Testis (tissue), 3 donors: Measurements from ENCODE around the gene EBF4. TPM values are rescaled to one million over a fixed set of nuclear protein-coding genes. Genes with fewer than 3 reads are reported as not detected.

Experiments
- DNase-seq: peaks from one replicate; pipeline ENCODE4 v3.0.0-alpha.2; 2019
- H3K27ac ChIP-seq, 2 donors: fragments of 200-600 bp; sonication (generic); one replicate each; pipeline ENCODE4 v1.5.1; 2019
- H3K27me3 ChIP-seq: fragments of 200-600 bp; sonication (generic); one replicate; pipeline ENCODE4 v1.5.1; 2019
- H3K36me3 ChIP-seq: fragments of 200-600 bp; sonication (generic); one replicate; pipeline ENCODE4 v1.5.1; 2017; ENCODE audit warnings: low read depth; ENCODE audit errors: missing control alignments
- H3K4me1 ChIP-seq: fragments of 200-600 bp; sonication (generic); one replicate; pipeline ENCODE4 v1.5.1; 2019
- H3K4me3 ChIP-seq, 2 donors: fragments of 200-600 bp; sonication (generic); one replicate each; pipeline ENCODE4 v1.5.1; 2017 to 2019
- H3K9me3 ChIP-seq: fragments of 200-600 bp; sonication (generic); one replicate; pipeline ENCODE4 v1.5.1; 2017
- POLR2A ChIP-seq: fragments of 450-650 bp; IDR thresholded peaks from one replicate; pipeline ENCODE4 v1.6.1; 2017; ENCODE audit warnings: antibody characterized with exemption, mild to moderate bottlenecking, moderate library complexity
- WGBS, 2 donors: methylation state at CpG; one replicate each; pipeline ENCODE4 v1.1.5; 2018; 5-methylcytosine and 5-hydroxymethylcytosine counted together
- intact Hi-C: fragments of 100-400 bp; cut with DNase I; formaldehyde crosslinking; loops from one replicate; pipeline ENCODE4 v1.15.1; 2023; ENCODE audit warnings: low total_unique reads
- polyA plus RNA-seq: library from polyadenylated mRNA; stranded (reverse); fragments of 350-450 nt; fragmentation: Illumina TruSeq; extraction: RNeasy Lipid Tissue Mini Kit (QIAGEN cat#74804); gene quantifications from one replicate; pipeline ENCODE4 v1.2.3, GENCODE V29; 2014; ENCODE audit warnings: low read depth, low replicate concordance; ENCODE audit not compliant: insufficient read depth
- total RNA-seq, 2 donors: library from RNA; depleted of rRNA; stranded (reverse); fragments of >200 nt; gene quantifications; one replicate each; pipeline ENCODE4 v1.2.3, GENCODE V29; 2016
- TF ChIP-seq, protein P1 (sequence below), 3 experiments: fragments of 450-650 bp in 2 of 3; fragments of 200-600 bp in 1 of 3; sonication (generic) in 1 of 3; IDR thresholded peaks; one replicate each; pipeline ENCODE4 v1.5.1; 2016 to 2019; ENCODE audit warnings: antibody characterized with exemption in 3 of 3, mild to moderate bottlenecking in 2 of 3, moderate library complexity in 1 of 3

EBF4 gene
- total and polyA plus RNA-seq, 3 donors from 2014 or later: 6.1 to 14.2 (median 7.4) TPM

DNA sequence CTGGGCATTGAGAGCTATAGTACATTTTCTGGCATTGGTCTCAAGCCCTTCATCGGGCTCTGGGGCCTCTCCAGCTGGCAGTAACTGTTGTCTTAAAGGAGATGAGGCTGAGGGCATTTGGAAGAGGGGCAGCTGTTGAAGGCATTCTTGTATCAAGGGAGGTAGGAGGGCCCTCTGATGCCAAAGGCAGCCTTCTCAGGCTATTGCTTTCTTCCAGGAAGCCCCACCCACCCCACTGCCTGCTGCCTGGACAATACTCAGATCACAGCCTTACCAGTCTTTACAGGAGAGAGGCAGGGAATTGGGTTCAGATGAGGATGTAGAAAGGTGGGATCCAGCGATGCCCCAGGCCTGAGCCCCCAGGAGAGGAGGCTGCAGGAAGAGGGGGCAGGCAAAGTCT lies 61.8 kb downstream of the EBF4 start:
- peaks cover 7% of the 10 kb centered on the region for H3K4me1 ChIP-seq
- H3K27ac ChIP-seq: no peak overlapping the region
- DNase-seq: no peak
- intact Hi-C loops: no loop called here
- H3K9me3 ChIP-seq: no peaks in the 10 kb centered on the region
- no peak overlapping the region for H3K4me3 ChIP-seq
- TF ChIP-seq POLR2A: no peak
- TF ChIP-seq, protein P1, sequence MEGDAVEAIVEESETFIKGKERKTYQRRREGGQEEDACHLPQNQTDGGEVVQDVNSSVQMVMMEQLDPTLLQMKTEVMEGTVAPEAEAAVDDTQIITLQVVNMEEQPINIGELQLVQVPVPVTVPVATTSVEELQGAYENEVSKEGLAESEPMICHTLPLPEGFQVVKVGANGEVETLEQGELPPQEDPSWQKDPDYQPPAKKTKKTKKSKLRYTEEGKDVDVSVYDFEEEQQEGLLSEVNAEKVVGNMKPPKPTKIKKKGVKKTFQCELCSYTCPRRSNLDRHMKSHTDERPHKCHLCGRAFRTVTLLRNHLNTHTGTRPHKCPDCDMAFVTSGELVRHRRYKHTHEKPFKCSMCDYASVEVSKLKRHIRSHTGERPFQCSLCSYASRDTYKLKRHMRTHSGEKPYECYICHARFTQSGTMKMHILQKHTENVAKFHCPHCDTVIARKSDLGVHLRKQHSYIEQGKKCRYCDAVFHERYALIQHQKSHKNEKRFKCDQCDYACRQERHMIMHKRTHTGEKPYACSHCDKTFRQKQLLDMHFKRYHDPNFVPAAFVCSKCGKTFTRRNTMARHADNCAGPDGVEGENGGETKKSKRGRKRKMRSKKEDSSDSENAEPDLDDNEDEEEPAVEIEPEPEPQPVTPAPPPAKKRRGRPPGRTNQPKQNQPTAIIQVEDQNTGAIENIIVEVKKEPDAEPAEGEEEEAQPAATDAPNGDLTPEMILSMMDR (IDR thresholded peaks at IDR 0.05): no peak
- 83 to 100% methylated on average over 1 to 2 of the region's 2 CpGs for WGBS, 2 donors
- H3K36me3 ChIP-seq: no peaks in the 10 kb centered on the region
- no peaks in the 10 kb centered on the region for H3K27me3 ChIP-seq

DNA sequence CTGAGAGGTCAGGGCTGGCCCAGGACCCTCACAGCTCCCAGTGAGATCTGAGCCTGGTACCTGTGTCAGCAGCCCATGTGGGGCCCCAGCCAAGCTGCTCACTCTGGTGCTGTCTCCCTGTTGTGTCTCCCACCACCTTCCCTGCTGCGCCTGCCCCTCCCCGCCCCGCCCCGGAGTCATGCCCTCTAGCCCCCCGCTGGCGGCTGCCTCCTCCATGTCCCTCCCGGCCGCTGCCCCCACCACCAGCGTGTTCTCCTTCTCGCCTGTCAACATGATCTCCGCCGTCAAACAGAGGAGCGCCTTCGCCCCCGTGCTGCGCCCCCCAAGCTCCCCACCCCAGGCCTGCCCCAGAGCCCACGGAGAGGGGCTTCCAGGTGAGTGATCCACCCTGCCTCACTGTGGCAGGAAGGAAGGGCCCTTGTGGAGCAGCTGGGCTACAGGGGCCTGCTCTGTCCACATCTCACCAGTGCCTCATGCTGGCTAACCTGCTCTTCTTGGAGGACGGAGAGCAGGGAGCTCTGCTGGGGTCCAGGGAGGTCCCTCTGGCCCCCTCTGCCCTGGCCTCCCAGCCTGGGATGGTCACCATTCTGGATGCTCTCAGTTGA lies 63.0 kb downstream of the EBF4 start:
- DNase-seq: no peak
- no peak overlapping the region for H3K4me3 ChIP-seq
- peaks cover 7% of the 10 kb centered on the region for H3K4me1 ChIP-seq
- no peaks in the 10 kb centered on the region for H3K27me3 ChIP-seq
- no peaks in the 10 kb centered on the region for H3K9me3 ChIP-seq
- intact Hi-C loops: no loop called here
- TF ChIP-seq POLR2A: no peak
- TF ChIP-seq, protein P1 (IDR thresholded peaks at IDR 0.05): no peak
- no peak overlapping the region for H3K27ac ChIP-seq
- no peaks in the 10 kb centered on the region for H3K36me3 ChIP-seq
- 87 to 93% methylated on average over 3 to 15 of the region's 18 CpGs for WGBS, 2 donors

DNA sequence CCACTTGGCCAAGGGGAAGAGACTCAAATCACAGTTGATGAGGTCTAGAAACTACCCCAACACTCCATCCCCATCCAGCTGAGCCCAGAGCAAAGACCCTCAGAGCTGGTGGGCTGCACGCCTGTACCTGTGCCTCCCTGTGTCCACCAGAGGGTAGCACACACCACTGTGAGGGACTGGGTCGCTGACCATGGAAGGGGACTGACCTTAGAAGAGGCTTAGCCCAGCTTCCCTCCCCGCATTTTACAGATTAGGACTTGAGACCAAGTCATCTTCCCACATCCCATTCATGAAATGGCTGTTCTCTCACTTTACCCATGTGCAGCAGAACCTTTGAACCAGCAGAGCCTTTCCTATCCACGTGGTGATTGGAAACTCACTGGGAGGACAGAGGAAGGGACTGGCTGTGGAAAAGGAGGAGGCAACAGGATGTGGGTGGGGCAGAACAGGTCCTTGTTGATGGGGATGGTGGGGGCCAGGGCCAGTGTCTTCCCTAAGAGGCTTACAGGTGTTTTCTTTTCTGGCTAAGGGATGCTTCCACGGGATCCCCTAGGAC lies 63.6 kb downstream of the EBF4 start:
- WGBS, 2 donors: 61 to 71% methylated on average over 4 to 5 of the region's 5 CpGs
- no peaks in the 10 kb centered on the region for H3K36me3 ChIP-seq
- H3K4me1 ChIP-seq: peaks cover 7% of the 10 kb centered on the region
- no peak overlapping the region for H3K4me3 ChIP-seq
- H3K9me3 ChIP-seq: no peaks in the 10 kb centered on the region
- no peak overlapping the region for H3K27ac ChIP-seq
- DNase-seq: peak; percentile 41
- TF ChIP-seq, protein P1 (IDR thresholded peaks at IDR 0.05): peak; percentile 11 to 40 (median 31)
- no peak for TF ChIP-seq POLR2A
- no peaks in the 10 kb centered on the region for H3K27me3 ChIP-seq
- intact Hi-C loops: no loop called here

DNA sequence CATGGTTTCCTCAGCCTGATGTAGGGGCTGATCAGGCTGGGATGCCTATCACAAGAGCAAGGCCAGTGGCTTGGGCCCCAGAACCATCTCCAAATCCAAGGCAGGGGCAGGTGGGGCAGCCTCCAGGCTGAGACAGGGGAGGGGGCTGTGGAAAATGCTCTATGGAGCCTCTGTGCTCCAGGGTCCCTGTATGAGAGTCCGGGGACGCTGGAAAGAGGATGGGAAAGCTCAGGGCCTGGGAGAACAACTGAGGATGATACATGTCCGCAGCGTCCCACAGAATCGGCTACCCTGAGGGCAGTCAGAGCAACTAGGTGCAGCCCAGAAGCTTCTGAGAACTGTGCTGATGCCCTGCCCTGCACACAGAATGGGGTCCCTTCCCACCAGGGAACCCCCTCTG lies 64.4 kb downstream of the EBF4 start:
- WGBS, 2 donors: 90 to 98% methylated on average over 5 of the region's 5 CpGs
- no peak for DNase-seq
- Histone ChIP-seq H3K4me3 (no peak overlapping the region), H3K36me3 (no peaks in the 10 kb centered on the region), H3K27me3 (no peaks in the 10 kb centered on the region), H3K27ac (no peak overlapping the region), H3K4me1 (peaks cover 7% of the 10 kb centered on the region), H3K9me3 (no peaks in the 10 kb centered on the region)
- TF ChIP-seq, protein P1 (IDR thresholded peaks at IDR 0.05): no peak
- no peak for TF ChIP-seq POLR2A
- intact Hi-C loops: no loop called here

DNA sequence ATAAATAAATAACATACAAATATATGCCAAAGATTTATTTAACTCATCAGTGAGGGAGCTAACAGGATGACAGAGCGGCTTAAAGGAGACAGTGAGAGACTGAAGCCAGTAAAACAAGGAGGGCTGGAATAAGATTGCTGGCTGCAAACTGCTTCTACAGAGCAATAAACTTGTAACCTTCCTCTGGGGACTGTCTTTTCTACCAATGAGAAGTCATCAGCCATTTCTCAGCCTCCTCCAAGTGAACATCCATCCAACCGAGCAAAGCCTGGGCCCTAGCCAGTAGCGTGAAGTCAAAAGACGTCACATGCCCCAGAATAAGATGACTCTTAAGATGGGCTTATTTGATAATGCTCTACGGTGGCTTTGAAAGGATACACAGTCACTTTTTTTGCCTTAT lies 65.4 kb downstream of the EBF4 start:
- H3K36me3 ChIP-seq: no peaks in the 10 kb centered on the region
- no peaks in the 10 kb centered on the region for H3K27me3 ChIP-seq
- DNase-seq: no peak
- H3K4me3 ChIP-seq: no peak overlapping the region
- intact Hi-C loops: no loop called here
- WGBS, 2 donors: 87 to 96% methylated on average over 5 of the region's 5 CpGs
- no peak overlapping the region for H3K27ac ChIP-seq
- TF ChIP-seq POLR2A: no peak
- TF ChIP-seq, protein P1 (IDR thresholded peaks at IDR 0.05): no peak
- no peaks in the 10 kb centered on the region for H3K9me3 ChIP-seq
- H3K4me1 ChIP-seq: peaks cover under 1% of the 10 kb centered on the region
